HCT116 (cell line): ENCODE measurements around the gene FTO.

Experiments used
- CTCF ChIP-seq, 3 experiments: fragments of 200-600 bp in 1 of 3; sonication (generic) in 1 of 3; IDR thresholded peaks in 2 of 3; conservative IDR thresholded peaks in 1 of 3; 2 replicates each; pipeline ENCODE4 v1.5.1; 2012 to 2017; ENCODE audit warnings: low read depth in 2 of 3, low read length in 2 of 3, antibody characterized with exemption in 1 of 3, borderline replicate concordance in 1 of 3, control low read depth in 1 of 3, mild to moderate bottlenecking in 1 of 3, mixed read lengths in 1 of 3, mixed run types in 1 of 3, moderate library complexity in 1 of 3; ENCODE audit not compliant: insufficient read depth in 1 of 3
- ZNF274 ChIP-seq: fragments of 200-500 bp; sonication (Bioruptor generic); IDR thresholded peaks from 2 replicates; pipeline ENCODE4 v1.6.1; 2014; ENCODE audit warnings: mild to moderate bottlenecking, low read depth, low read length, inconsistent platforms

GRCh38 chr16:53925107-53925410 lies 221.1 kb downstream of the FTO start:
- no peak for TF ChIP-seq ZNF274
- no peak for TF ChIP-seq CTCF (IDR thresholded peaks at IDR 0.05 in 2 of 3, conservative IDR thresholded peaks at IDR 0.05 in 1 of 3; ENCODE audit: borderline replicate concordance in 1 of 3, insufficient read depth in 1 of 3, low read depth in 2 of 3, low read length in 2 of 3)
